Pulmonary artery endothelial cell (primary cell): ENCODE data around the gene RGS1. TPM values are rescaled to one million over a fixed set of nuclear protein-coding genes. Genes with fewer than 3 reads are reported as not detected.

Source experiments
- DNase-seq: peaks from one replicate; pipeline ENCODE4 v3.0.0-alpha.2; 2011; ENCODE audit warnings: low read depth, low spot score
- total RNA-seq: library from RNA; depleted of rRNA; stranded (reverse); fragments of >200 nt; gene quantifications from 2 replicates; pipeline ENCODE4 v1.2.3, GENCODE V29; 2014

The RGS1 gene
- total RNA-seq, 1 donor from 2014 or later, result not detected

DNA sequence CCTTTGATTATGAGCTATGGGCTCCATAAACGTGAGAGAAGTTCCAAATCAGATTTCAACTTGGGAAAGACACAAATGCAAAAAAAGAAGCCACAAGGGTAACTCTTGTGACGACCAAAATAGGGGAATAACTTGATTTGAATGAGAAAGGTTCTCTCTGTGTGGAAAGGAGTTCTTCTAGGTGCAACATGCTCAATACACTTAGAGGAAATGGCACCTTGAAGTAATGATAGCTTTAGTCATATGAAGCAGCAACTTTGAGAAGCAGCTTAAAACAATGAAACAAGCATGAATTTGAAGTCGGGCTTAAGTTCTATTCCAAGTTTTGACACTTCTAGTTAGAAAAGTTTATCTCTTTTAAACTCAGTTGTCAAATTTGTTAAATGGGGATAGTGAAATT, 21.8 kb upstream of the RGS1 start:
- no peak for DNase-seq

DNA sequence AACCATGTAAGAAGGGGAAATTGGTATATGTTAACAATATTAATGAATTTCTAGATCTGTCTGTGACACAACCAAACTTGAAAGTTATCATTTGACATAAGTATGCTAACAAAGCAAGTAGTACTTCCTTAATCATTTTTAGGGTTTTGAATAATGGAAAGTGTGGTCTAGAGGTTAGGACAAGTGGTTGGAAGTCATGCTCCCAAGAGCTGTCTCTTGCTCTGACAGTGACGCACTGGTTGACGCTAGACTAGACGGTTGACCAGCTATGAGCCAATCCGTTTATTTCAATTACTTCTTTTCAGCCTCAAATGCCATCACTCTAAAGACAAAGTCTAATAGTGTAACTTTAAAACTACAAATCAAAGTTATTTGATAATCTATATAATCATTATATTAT, 20.7 kb upstream of the RGS1 start:
- DNase-seq, result no peak

DNA sequence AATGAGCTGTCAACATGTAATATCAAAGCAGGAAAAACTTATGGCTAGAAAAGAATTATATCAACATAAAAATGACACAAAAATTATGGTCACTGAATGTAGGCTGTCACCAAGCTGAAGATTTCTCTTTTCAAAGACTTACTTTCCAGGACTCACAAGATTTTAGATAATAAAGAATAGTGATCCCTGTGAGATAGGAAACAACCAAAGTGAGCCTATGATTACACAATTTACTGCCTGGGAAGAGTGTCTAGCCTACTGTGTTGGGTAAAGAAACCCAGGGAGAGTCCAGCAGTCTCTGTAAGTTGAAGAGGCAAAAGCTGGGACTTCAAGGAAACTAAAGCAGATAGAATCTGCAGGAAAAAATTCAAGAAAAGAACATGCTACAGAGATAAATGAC, 20.2 kb upstream of the RGS1 start:
- DNase-seq, result no peak

DNA sequence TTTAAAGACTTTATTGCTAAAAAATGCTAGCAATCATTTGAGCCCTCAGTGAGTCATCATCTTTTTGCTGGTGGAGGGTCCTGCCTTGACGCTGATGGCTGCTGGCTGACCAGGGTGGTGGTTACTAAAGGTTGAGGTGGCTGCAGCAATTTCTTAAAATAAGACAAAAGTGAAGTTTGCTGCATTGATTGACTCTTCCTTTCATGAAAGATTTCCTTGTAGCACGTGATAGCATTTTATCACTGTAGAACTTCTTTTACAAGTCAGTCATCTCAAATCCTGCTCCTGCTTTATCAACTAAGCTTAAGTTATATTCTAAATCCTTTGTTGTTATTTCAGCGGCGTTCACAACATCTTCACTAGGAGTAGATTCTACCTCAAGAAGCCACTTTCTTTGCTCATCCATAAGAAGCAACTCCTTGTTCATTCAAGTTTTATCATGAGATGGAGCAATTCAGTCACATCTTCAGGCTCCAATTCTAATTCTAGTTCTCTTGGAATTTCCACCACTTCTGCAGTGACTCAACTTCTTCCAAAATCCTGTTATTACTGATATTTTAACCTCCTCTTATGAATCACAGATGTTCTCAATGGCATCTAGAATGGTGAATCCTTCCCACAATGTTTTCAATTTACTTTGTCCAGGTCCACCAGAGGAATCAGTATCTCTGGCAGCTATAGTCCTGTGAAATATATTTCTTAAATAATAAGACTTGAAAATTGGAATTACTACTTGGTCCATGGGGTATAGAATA, 17.6 kb upstream of the RGS1 start:
- no peak for DNase-seq

DNA sequence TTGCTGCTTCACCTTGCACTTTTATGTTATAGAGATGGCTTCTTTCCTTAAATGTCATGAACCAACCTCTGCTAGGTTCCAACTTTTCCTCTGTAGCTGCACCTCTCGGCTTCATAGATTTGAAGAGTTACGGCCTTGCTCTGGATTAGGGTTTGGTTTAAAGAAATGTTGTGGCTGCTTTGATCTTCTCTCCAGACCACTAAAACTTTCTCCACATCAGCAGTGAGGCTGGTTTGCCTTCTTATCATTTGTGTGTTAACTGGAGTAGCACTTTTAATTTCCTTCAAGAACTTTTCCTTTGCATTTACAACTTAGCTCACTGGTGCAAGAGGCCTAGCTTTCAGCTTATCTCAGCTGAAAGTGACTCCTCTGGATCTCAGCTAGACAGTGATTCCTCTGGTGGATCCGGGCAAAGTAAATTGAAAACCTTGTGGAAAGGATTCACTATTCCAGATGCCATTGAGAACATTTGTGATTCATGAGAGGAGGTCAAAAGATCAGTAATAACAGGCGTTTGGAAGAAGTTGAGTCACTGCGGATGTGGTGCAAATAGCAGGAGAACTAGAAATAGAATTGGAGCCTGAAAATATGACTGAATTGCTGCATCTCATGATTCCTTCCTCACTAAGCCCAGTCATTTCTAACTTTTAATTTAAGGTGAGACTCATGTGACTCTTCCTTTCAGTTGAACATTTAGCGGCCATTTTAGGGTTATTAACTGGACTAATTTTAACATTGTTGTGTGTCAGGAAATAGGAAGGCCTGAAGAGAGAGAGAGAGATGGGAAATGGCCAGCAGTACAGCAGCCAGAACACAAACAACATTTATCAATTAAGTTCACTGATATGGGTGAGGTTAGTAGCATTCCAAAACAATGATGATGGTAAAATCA, 16.2 kb upstream of the RGS1 start:
- DNase-seq, result peak; percentile 84

DNA sequence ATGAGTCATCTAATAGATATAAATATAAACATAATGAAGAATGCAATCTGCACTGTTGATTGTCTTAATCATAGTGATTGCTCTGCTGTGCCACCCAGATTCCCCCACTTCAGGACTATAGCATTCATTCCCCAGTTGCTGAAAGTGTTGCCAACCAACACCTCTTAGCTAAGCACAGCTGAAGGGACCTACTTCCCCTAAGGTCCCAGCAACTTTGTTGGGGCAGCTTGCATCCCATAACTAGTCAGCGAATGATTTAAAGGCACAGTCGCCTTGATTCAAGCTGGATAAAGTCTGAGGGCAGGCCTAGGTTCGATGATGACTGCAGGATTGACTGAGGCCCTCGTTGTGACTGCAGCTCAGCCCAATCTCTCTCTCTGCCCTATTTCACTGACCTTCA, 14.3 kb upstream of the RGS1 start:
- no peak for DNase-seq

DNA sequence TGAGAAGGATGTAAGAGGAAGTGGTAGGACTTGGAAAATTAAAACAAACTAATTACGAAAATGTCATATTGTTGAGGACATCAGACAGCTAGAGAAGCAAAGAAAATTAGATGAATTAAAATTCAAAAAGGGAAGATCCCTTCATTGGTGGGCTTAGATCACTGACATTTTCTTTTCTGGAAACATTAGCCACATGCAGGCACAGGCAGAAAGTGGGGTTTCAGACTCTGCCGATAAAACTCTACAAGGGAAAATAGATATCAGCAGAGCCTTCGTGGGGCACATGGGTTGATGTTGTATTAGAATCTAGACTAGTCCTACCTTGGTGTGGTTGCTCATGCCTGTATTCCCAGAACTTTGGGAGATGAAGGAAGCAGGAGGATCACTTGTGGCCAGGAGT, 12.4 kb upstream of the RGS1 start:
- no peak for DNase-seq

DNA sequence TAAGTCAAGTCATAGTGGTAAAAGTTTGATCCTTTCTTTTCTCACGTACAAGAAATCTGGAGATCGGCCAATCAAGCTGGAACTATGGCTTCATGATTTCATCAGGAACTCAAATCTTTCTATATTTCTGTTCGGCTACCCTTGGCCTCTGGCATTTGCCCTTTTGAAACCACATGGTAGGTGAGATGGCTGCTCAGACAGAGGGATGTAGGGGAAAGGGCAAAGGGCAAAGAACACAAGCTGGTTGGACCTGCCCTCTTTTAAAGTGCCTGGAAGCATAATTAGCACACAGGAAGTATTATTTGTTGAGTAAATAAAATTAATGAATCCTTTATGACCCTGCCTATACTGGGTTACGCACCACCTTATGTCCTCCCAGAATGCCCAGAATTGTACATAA, 11.5 kb upstream of the RGS1 start:
- no peak for DNase-seq

DNA sequence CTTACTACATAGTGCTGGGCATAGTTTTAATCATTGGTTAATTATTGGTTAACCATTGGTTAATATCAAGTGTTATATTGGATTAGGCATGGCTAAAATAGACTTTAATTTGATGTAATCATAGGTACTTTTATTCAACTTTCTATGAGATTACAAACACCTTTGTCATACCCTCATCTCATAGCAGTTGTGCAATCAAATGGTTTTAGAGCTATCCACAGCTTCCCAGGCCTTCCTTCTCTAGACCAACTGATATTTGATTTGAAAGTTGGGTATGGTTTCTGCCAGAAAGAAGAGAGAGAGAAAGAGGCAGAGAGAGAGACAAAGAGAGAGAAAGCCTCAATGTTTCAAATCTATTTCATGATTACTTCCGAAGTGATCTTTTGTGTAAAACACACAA, 9.6 kb upstream of the RGS1 start:
- DNase-seq, result no peak

DNA sequence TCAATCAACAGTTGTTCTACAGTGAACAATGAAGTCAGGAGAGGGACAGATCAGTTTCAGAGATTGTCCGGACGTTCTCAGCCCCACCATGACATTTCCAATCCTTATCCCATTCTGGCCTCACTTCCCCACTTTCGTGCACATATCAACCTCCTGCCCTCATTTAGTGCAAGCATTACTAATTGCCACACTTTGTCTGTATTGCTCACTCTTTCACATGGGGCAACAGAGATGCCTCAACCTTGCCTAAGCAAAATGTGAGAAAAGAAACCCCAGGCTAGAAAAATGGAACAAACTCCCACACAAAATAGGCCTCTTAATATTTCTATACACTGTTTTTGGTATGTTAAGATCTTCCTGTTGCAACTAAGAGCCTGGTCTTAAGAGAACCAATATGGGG, 8.9 kb upstream of the RGS1 start:
- no peak for DNase-seq

DNA sequence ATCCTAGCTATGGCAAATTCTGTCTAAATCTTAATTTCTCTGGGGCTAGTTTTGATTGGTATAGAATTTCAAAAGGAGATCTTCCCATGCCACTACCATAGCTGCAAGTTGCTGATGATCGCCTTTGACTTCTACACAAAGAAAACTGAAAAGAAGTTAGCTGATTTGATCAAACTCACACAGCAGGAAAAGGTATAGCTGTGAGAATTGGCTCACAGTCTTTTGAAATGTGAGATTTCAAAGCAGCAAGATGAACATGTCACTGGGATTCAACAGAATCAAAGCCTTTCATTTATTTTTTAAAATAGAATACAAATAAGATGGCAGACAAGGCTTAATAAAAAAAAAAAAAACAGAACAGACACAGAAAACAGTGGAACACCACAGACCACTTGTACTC, 7.5 kb upstream of the RGS1 start:
- DNase-seq, result no peak

DNA sequence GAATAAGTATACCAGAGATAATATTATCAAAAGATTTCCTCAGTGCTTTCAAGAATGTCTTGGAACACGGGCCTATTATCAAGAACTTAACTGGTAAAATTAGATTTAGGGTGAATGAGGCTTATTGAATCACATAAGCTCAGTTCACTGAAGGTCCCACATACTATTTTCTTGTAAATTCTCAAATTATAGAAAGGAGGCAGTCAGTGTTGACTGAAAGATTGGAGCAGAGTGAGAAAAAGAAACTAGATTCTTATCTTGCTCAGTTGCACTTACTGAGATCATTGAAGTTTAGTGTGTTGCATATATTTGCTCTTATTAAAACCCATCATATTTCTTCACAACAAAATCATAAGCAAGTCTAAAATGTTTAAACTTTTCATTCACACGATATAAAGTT, 3.9 kb upstream of the RGS1 start:
- DNase-seq, result no peak

DNA sequence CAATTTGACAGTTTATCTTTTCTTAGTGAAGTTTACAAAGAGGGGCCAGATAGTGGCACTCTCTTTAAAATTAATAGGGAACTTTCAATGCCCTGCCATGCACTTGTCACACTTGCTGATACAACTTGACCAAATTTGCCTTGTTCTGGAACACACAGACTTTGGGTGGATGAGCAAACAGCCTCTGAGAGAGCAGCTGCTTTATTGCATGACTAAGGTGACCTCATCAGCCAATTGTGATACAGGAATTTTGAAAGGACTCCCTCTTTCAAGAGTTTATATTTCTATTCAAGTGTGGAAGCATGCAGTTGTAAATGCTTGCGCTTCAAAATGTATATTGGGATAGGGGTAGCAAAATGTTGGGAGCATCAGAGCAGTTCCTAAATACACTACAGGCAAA, 2.1 kb upstream of the RGS1 start:
- no peak for DNase-seq

DNA sequence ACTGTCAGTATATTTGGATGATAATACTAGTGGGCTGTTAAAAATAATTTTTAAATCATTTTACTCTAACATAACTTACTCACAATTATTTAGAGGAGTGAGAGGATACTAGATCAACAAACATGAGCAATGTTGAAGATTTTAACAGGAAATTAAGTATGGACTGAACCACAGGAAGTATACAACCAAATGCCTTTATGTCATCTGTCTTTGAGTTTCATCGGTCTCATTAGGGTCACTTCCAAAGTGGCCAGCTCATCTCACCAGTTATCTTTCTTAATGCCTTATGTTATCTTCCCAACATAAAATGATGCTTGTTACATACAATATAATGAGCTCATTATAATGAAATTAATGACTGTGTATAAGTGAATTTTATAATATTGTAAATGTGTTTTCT, 1.5 kb upstream of the RGS1 start:
- no peak for DNase-seq

DNA sequence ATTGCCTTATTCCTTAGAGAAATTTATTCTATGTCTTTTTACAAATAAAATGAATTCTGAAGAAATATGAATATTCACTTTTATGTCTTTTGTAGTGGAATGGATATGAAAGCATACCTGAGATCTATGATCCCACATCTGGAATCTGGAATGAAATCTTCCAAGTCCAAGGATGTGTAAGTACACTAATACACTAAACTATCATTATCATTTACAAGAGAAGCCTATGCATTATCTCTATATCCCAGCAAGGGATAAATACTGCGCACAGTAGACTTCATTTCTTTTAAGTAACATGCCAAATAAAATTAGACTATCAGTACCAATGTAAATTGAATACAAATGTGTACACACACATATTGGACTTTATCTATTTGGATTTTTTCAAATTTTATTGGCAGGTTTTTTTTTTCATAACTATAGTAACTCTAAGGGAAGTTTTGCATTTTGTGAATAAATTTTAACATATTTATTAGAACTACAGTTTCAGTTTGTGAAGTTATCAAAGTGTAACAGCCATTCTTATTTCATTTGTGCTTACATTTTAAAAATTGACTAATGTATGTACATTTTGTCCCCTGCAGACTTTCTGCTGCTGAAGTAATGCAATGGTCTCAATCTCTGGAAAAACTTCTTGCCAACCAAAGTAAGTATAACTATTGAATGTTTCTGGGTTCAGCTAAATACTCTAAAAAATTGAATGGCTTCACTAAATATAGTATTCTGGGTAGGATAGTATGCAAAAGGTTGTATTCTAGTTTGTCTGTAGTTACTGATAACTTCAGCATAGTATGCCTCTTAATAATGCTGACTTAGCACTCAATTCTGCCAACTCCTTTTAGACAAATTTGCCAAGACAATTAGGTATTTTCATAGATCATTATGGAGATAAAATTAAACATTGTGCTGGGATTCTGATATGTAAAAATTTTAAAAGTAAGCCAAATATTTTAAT, 894 bp downstream of the RGS1 start:
- no peak for DNase-seq

DNA sequence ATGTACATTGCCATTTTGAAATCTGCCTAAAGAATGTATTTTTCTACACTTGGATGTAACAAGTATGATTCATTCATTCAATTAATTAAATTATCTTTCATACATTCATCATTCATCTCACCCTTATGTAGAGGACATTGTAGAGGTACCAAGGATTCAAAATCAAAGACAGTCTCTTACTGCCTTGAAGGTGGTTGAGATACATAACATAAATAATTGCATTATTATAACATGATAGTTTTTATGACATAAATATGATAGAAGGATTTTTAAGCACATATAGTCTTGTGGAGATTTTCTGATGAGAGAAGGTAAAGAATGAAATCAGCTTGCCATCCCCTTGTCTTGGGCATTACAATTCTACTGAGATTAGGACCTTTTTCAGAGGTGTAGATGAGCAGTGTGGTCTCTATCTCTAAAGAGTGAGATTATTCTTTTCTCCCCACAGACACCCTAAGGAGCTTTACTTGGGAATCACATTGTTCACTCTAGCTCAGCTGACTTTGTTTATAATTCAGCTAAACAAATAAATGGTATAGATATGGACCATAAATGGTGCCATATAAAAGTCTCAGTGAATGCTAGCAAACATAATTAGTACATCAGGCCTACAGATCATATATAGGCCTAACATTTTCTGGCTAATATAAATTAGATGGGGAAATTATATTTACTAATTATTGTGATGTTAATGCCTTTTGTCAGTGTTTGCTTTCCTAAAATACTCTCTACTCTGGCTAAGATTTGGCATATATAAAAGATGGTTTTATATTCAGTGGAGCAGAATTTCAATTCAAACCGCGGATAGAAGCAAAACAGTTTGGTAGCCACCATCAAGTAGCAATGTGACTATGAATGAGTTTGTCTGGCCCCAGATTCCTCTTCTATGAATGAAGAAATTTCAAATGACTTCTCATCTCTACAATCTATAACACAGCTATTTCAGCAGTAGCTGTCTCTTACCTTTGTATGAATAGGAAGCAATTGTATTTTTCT, 1.9 kb downstream of the RGS1 start:
- DNase-seq, result no peak

DNA sequence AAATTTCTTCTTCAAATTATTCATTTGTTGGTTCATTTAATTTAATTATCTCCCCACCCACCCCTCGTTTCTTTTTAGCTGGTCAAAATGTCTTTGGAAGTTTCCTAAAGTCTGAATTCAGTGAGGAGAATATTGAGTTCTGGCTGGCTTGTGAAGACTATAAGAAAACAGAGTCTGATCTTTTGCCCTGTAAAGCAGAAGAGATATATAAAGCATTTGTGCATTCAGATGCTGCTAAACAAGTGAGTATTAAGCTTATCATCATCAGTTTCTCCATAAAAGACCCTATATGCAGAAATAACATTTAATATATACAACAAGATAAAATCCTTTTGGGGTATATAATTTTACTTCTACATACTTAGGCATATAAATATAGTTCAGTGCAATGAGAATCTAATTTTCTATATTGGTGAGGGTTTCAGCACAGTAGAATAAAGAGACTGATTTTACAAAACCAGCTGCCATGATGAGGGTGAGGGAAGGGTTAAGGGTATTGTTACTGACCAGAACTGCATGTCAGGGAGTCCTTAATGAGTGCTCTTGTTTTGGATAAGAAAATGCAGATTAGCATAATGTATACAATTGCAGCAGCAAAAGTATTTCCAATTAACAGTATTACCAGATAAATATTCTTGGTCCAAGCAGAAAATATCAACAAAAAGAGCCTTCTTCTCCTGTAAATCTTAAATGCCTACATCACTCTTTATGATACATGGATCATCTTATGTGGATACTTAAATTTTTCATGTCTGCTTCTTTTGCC, 2.8 kb downstream of the RGS1 start:
- DNase-seq, result no peak

DNA sequence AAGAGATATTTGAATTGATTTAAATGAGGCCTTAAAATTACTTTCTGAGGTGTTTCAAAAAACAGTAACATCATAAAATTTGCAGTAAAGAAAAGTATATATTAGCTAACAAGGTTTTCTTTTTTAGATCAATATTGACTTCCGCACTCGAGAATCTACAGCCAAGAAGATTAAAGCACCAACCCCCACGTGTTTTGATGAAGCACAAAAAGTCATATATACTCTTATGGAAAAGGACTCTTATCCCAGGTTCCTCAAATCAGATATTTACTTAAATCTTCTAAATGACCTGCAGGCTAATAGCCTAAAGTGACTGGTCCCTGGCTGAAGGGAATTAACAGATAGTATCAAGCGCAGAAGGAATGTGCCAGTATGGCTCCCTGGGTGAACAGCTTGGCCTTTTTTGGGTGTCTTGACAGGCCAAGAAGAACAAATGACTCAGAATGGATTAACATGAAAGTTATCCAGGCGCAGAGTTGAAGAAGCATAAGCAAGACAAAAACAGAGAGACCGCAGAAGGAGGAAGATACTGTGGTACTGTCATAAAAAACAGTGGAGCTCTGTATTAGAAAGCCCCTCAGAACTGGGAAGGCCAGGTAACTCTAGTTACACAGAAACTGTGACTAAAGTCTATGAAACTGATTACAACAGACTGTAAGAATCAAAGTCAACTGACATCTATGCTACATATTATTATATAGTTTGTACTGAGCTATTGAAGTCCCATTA, 3.6 kb downstream of the RGS1 start:
- DNase-seq, result no peak

DNA sequence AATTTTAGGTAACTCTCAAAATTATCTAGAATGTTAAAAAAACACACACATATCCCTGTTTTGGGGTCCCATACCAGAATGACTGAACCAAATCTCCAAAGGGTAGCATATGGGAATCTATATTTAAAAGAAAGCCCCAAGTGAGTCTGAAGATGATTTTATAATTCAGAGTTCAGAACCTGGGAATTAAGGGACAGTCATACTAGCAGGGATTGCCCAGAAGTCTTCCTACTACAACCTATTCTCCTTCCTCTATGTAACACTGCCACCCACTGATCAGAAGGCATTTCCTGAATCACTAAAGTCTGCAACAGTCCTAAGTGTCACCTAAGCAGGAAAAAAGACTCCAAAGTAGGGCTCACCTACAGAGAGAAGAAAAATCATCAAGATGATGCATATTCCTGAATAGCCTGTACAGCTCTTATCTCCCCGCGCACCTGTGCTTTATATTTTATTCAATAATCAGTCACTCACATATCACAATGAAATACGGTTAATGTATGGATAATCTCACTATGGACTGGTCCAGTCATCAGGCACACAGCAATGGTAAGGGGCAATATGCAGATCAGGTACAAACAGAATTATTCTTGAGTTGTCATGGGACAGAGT, 4.9 kb downstream of the RGS1 start:
- DNase-seq, result no peak
